Esophagus muscularis mucosa (tissue), 3 donors: ENCODE data around the gene AAMDC.

Source experiments
- CTCF ChIP-seq, 3 experiments: fragments of 200-600 bp in 2 of 3; fragments of 450-650 bp in 1 of 3; sonication (generic) in 2 of 3; IDR thresholded peaks; one replicate each; pipeline ENCODE4 v1.5.1; 2017 to 2019; ENCODE audit warnings: antibody characterized with exemption in 3 of 3, mild to moderate bottlenecking in 2 of 3, moderate library complexity in 1 of 3
- EP300 ChIP-seq: sonication (generic); formaldehyde crosslinking; IDR thresholded peaks from one replicate; pipeline ENCODE4 v1.6.1; 2017; ENCODE audit warnings: antibody characterized with exemption

- no peak for TF ChIP-seq CTCF (IDR thresholded peaks at IDR 0.05)
- TF ChIP-seq EP300 = no peak
Observed at GRCh38 chr11:77871855-77872254, 50.9 kb downstream of the AAMDC start.
